Colonic mucosa (tissue), 4 donors: Measurements from ENCODE around the gene VSIG2. TPM values are rescaled to one million over a fixed set of nuclear protein-coding genes. Genes with fewer than 3 reads are reported as not detected.

ENCODE experiments used
- DNase-seq: peaks from one replicate; pipeline ENCODE4 v3.0.0-alpha.2; 2020
- H3K27ac ChIP-seq: fragments of 200-600 bp; one replicate; pipeline ENCODE4 v1.8.0; 2021
- H3K27me3 ChIP-seq: fragments of 200-600 bp; one replicate; pipeline ENCODE4 v1.8.0; 2021
- H3K36me3 ChIP-seq: fragments of 200-600 bp; one replicate; pipeline ENCODE4 v1.8.0; 2021
- H3K4me1 ChIP-seq: fragments of 200-600 bp; one replicate; pipeline ENCODE4 v1.8.0; 2021; ENCODE audit warnings: mild to moderate bottlenecking
- H3K4me3 ChIP-seq: fragments of 200-600 bp; one replicate; pipeline ENCODE4 v1.8.0; 2021
- H3K9ac ChIP-seq, 2 donors: one replicate each; pipeline ENCODE4 v1.7.0; 2013; ENCODE audit warnings: control low read depth in 2 of 2, low read depth in 2 of 2, low read length in 2 of 2
- H3K9me3 ChIP-seq: fragments of 200-600 bp; one replicate; pipeline ENCODE4 v1.8.0; 2021
- intact Hi-C: fragments of 100-400 bp; cut with DNase I; formaldehyde crosslinking; loops from one replicate; pipeline ENCODE4 v1.14.1; 2022
- total RNA-seq, 2 donors: library from RNA; stranded (reverse); fragmentation: NEBNext Ultra II Directional in 1 of 2; extraction: Animal tissue kit (Norgen Biotek cat#: 25700) in 1 of 2; gene quantifications; one replicate each; pipeline ENCODE4 v1.2.1, GENCODE V29; 2021
- TF ChIP-seq, protein P1 (sequence below): fragments of 200-600 bp; IDR thresholded peaks from one replicate; pipeline ENCODE4 v1.8.0; 2022; ENCODE audit warnings: antibody characterized with exemption, mild to moderate bottlenecking
- donor health status: healthy.
- donor health status: DM: no; HTN: no; CAD: no.
- donor health status: DM: no; HTN: no; CAD: no.

Gene VSIG2
- total RNA-seq, 2 donors from 2014 or later = 122 to 155 TPM

DNA sequence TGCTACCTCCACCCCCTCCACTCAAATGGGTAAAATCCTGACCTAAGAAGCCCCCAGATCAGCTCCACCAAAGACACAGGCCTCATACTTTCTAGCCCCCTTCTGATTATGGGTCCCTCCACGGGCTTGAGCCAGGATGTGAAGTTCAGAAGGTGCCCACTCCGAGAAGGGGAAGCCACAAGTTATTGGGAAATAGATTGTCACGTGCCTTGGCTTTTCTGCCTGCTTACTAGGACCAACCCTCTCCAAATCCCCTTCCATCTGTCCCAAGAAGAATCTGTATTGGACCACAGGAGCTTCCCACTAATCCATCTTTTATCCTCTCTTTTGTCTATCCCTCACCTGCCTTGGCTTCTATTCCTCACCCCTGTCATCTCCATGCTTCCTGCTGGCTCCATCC lies 15.3 kb downstream of the VSIG2 start:
- intact Hi-C loops = no loop called here
- no peak overlapping the region for H3K4me3 ChIP-seq
- H3K36me3 ChIP-seq = no peaks in the 10 kb centered on the region
- no peak overlapping the region for H3K9ac ChIP-seq
- TF ChIP-seq, protein P1, sequence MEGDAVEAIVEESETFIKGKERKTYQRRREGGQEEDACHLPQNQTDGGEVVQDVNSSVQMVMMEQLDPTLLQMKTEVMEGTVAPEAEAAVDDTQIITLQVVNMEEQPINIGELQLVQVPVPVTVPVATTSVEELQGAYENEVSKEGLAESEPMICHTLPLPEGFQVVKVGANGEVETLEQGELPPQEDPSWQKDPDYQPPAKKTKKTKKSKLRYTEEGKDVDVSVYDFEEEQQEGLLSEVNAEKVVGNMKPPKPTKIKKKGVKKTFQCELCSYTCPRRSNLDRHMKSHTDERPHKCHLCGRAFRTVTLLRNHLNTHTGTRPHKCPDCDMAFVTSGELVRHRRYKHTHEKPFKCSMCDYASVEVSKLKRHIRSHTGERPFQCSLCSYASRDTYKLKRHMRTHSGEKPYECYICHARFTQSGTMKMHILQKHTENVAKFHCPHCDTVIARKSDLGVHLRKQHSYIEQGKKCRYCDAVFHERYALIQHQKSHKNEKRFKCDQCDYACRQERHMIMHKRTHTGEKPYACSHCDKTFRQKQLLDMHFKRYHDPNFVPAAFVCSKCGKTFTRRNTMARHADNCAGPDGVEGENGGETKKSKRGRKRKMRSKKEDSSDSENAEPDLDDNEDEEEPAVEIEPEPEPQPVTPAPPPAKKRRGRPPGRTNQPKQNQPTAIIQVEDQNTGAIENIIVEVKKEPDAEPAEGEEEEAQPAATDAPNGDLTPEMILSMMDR = no peak
- no peaks in the 10 kb centered on the region for H3K27me3 ChIP-seq
- no peaks in the 10 kb centered on the region for H3K9me3 ChIP-seq
- no peak overlapping the region for H3K27ac ChIP-seq
- peaks cover 12% of the 10 kb centered on the region for H3K4me1 ChIP-seq
- DNase-seq = no peak

DNA sequence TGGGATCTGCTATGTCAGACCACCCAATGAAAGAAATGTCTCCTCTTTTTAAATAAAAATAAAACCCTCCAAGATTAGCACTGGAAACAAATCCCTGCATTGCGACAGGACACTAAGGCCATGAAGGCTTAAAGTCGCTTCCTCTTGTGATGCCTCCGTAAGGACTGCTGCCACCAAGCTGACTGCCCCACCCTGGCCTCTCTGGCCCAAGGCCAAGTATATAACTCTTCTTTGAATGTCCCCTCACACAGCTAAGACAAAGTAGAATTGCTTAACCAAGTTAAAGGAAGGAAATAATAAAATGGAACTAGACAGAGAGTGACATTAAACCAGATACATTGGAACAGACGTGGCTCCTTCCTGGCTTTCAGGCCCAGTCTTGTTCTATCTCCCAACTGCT lies 19.8 kb downstream of the VSIG2 start:
- Histone ChIP-seq H3K27ac (no peak overlapping the region), H3K4me3 (no peak overlapping the region), H3K4me1 (no peaks in the 10 kb centered on the region), H3K36me3 (no peaks in the 10 kb centered on the region), H3K9ac (no peak overlapping the region), H3K27me3 (no peaks in the 10 kb centered on the region), H3K9me3 (no peaks in the 10 kb centered on the region)
- intact Hi-C loops = no loop called here
- TF ChIP-seq, protein P1 = no peak
- no peak for DNase-seq

DNA sequence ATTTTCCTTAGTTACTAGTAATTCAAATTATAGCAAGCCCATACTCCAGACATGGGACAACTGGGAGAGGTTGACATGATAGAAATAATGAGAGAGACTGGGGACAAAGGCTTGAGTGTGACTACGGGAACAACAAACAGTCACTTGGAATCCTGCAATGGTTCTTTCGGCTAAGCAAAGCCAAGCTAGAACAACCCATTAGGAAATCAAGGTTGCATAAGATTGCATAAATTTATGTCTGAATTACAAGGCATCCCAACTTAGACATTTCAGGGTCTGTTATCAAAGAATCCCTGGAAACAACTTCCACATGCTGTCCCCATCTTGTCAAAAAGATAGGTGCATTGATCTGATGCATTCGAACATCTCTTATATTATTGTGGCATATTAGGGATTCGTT lies 22.5 kb downstream of the VSIG2 start:
- Histone ChIP-seq H3K9ac (no peak overlapping the region), H3K27me3 (no peaks in the 10 kb centered on the region), H3K4me3 (no peak overlapping the region), H3K36me3 (no peaks in the 10 kb centered on the region), H3K27ac (no peak overlapping the region), H3K4me1 (peaks cover 5% of the 10 kb centered on the region), H3K9me3 (no peaks in the 10 kb centered on the region)
- TF ChIP-seq, protein P1 = no peak
- DNase-seq = no peak
- intact Hi-C loops = no loop called here

DNA sequence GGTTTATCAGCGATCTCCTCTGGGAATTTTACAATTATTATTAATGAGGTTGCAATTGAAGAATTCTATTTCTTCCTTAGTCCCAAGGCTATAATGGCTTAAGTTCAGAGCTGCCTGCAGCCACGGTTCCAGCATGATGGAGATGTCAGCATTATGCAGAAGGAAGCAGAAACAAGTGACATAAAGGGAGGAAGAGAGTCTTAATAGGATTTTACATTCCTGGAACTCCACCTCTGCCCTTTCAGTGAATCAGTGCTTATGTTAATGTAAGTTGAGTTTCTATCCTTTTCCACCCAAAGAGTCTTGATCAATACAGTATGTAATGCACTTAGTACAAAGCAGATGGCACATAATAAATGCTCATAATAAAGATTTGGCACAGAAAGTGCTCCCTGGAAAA lies 23.9 kb downstream of the VSIG2 start:
- H3K36me3 ChIP-seq = no peaks in the 10 kb centered on the region
- H3K27me3 ChIP-seq = no peaks in the 10 kb centered on the region
- no peak overlapping the region for H3K27ac ChIP-seq
- H3K9me3 ChIP-seq = no peaks in the 10 kb centered on the region
- no peak overlapping the region for H3K4me3 ChIP-seq
- H3K9ac ChIP-seq = no peak overlapping the region
- peaks cover 5% of the 10 kb centered on the region for H3K4me1 ChIP-seq
- intact Hi-C loops = no loop called here
- TF ChIP-seq, protein P1 = no peak
- no peak for DNase-seq

DNA sequence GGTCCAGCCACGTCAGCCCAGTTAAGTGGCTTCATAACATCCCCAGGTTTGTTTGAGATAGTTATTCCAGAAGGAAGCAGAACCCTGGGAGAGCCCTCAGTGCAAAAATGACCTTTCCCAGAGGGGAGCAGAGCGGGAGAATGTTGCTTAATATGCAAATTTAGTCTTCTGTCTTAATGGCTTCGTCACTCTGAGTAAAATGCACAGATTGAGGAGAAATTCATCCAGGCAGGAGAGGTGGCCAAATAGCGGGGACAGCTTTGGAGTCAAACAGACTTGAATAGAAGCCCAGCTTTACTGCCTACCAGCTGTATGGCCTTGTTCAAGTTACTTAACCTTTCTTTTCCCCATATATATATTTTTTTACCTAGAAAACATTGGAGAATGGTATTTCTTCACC lies 24.6 kb downstream of the VSIG2 start:
- intact Hi-C loops = no loop called here
- H3K27ac ChIP-seq = no peak overlapping the region
- no peak overlapping the region for H3K9ac ChIP-seq
- H3K4me3 ChIP-seq = no peak overlapping the region
- DNase-seq = no peak
- H3K36me3 ChIP-seq = no peaks in the 10 kb centered on the region
- TF ChIP-seq, protein P1 = no peak
- H3K4me1 ChIP-seq = peaks cover 5% of the 10 kb centered on the region
- H3K9me3 ChIP-seq = no peaks in the 10 kb centered on the region
- no peaks in the 10 kb centered on the region for H3K27me3 ChIP-seq

DNA sequence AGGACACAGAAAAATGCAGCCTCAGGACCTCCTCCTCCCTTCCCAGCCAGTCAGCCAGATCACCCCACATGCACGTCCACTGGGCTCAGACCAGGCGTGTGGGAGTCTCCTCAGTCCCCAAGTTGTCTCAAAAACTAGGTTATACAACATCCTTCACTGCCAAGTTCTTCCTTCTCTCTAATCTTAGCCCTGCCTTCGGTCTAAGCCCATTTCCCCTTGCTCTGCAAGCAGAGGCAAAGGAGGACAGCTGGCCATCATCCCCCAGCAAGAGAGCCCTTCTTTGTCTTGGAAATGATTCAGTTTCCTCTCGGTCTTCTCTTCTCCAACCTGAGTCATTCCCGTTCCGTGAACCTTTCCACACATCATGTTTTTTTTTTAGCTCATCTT lies 26.3 kb downstream of the VSIG2 start:
- intact Hi-C loops = no loop called here
- Histone ChIP-seq H3K27me3 (no peaks in the 10 kb centered on the region), H3K36me3 (no peaks in the 10 kb centered on the region), H3K9ac (no peak overlapping the region), H3K27ac (no peak overlapping the region), H3K4me3 (no peak overlapping the region), H3K4me1 (peaks cover 5% of the 10 kb centered on the region), H3K9me3 (no peaks in the 10 kb centered on the region)
- TF ChIP-seq, protein P1 = no peak
- no peak for DNase-seq
